Measurements from ENCODE around the gene HLA-DMA. TPM values are rescaled to one million over a fixed set of nuclear protein-coding genes. Genes with fewer than 3 reads are reported as not detected.

Gene HLA-DMA
- total and polyA plus RNA-seq, 7 donors: 16.3 to 131 (median 22.2) TPM

DNA sequence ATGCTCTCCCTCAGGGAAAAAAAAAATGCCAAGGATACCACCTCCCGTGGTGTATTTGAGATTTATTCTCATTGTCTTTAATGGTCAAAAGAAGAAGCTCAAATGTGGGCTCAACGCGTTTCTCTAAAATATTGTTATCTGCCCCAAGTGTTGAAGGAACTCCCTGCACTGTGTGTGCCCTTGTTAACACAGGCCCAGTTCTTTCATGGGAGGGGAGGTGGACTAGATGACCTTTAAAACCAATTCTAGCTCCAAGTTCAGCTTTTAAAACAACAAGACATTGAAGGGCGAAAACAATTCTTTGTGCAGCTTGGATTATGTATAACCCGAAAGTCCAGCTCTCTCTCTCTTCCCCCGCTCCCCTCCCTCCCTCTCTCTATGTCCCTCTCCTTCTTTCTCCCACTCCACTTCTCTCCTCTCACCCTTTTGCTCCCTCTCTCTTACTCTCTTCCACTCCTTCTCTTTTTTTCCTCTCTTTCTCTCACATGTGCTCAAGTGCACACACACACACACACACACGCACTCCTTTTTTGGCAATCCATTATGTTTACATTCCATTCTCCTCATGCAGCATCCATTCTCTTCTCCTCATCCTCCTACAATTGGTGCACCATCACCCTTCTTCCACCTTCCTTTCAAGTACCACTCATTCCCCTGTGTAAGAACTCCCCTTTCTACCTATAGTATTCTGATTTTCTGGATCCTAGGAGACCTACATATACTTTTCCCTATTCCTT, 20.6 kb downstream of the HLA-DMA start:
- no peak for DNase-seq
- H3K4me3 ChIP-seq: no peak overlapping the region
- peaks cover 0 to 6% (median 0%) of the 10 kb centered on the region in 4 donors for H3K4me1 ChIP-seq
- H3K27me3 ChIP-seq: no peaks in the 10 kb centered on the region
- H3K9me3 ChIP-seq: no peaks in the 10 kb centered on the region
- WGBS, 2 donors: 66 to 84% methylated on average over 7 of the region's 7 CpGs
- H3K36me3 ChIP-seq: no peaks in the 10 kb centered on the region
- TF ChIP-seq POLR2A (IDR thresholded peaks at IDR 0.05): no peak
- no peak for TF ChIP-seq POLR2AphosphoS5 (IDR thresholded peaks at IDR 0.05)
- TF ChIP-seq EP300 (IDR thresholded peaks at IDR 0.05): no peak
- TF ChIP-seq, protein P1, sequence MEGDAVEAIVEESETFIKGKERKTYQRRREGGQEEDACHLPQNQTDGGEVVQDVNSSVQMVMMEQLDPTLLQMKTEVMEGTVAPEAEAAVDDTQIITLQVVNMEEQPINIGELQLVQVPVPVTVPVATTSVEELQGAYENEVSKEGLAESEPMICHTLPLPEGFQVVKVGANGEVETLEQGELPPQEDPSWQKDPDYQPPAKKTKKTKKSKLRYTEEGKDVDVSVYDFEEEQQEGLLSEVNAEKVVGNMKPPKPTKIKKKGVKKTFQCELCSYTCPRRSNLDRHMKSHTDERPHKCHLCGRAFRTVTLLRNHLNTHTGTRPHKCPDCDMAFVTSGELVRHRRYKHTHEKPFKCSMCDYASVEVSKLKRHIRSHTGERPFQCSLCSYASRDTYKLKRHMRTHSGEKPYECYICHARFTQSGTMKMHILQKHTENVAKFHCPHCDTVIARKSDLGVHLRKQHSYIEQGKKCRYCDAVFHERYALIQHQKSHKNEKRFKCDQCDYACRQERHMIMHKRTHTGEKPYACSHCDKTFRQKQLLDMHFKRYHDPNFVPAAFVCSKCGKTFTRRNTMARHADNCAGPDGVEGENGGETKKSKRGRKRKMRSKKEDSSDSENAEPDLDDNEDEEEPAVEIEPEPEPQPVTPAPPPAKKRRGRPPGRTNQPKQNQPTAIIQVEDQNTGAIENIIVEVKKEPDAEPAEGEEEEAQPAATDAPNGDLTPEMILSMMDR (IDR thresholded peaks at IDR 0.05): no peak
- H3K27ac ChIP-seq: no peak overlapping the region
- intact Hi-C loops (cut with DNase I): loop anchor here (5.0 kb wide), 1 partner anchor 35 kb away; the partner anchor contains the start of gene BRD2

GRCh38 chr6:32931211-32931610, 21.7 kb downstream of the HLA-DMA start:
- TF ChIP-seq POLR2AphosphoS5 (IDR thresholded peaks at IDR 0.05): no peak
- no peak for TF ChIP-seq EP300 (IDR thresholded peaks at IDR 0.05)
- TF ChIP-seq POLR2A (IDR thresholded peaks at IDR 0.05): no peak
- TF ChIP-seq, protein P1 (IDR thresholded peaks at IDR 0.05): no peak

GRCh38 chr6:32922083-32922482, 30.8 kb downstream of the HLA-DMA start:
- Histone ChIP-seq H3K27me3 (peaks cover 0 to 16% (median 0%) of the 10 kb centered on the region in 3 donors), H3K4me1 (no peaks in the 10 kb centered on the region), H3K9me3 (no peaks in the 10 kb centered on the region), H3K36me3 (no peaks in the 10 kb centered on the region), H3K27ac (no peak overlapping the region), H3K4me3 (no peak overlapping the region)
- no peak for DNase-seq
- no peak for TF ChIP-seq EP300 (IDR thresholded peaks at IDR 0.05)
- TF ChIP-seq, protein P1 (IDR thresholded peaks at IDR 0.05): no peak
- no peak for TF ChIP-seq POLR2A (IDR thresholded peaks at IDR 0.05)
- no peak for TF ChIP-seq POLR2AphosphoS5 (IDR thresholded peaks at IDR 0.05)
- intact Hi-C loops (cut with DNase I): no loop called here
- 78 to 91% methylated on average over 2 of the region's 2 CpGs for WGBS, 2 donors

More at GRCh38 chr6:32931211-32931610, 21.7 kb downstream of the HLA-DMA start:
- H3K27me3 ChIP-seq: no peaks in the 10 kb centered on the region
- no peak overlapping the region for H3K27ac ChIP-seq
- H3K36me3 ChIP-seq: no peaks in the 10 kb centered on the region
- WGBS, 2 donors: 0 to 3% methylated on average over 1 of the region's 1 CpG
- DNase-seq: no peak
- no peaks in the 10 kb centered on the region for H3K9me3 ChIP-seq
- intact Hi-C loops (cut with DNase I): loop anchor here (5.0 kb wide), 1 partner anchor 36 kb away; the partner anchor contains the start of gene BRD2
- no peak overlapping the region for H3K4me3 ChIP-seq
- peaks cover 0 to 6% (median 0%) of the 10 kb centered on the region in 4 donors for H3K4me1 ChIP-seq

DNA sequence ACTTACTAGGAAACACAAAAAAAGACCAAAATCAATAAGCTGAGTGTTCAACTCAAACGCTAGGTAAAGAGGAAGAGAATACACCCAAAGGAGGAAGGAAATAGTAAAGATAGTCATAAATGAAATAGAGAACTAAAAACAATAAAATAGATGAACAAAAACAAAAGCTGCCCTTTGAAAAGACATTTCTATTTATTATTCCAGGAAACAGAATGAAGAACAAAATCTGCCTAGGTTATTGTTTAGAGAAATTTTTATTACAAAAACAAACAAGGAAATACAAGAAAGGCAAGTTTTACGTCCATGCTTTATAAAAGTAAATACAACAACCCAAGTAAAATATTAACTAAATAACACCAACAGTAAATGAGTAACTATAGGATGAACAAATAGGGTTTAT, 32.2 kb downstream of the HLA-DMA start:
- no peaks in the 10 kb centered on the region for H3K9me3 ChIP-seq
- no peaks in the 10 kb centered on the region for H3K4me1 ChIP-seq
- TF ChIP-seq POLR2A (IDR thresholded peaks at IDR 0.05) (no peak), POLR2AphosphoS5 (IDR thresholded peaks at IDR 0.05) (no peak), EP300 (IDR thresholded peaks at IDR 0.05) (no peak)
- TF ChIP-seq, protein P1 (IDR thresholded peaks at IDR 0.05): no peak
- intact Hi-C loops (cut with DNase I): no loop called here
- H3K36me3 ChIP-seq: no peaks in the 10 kb centered on the region
- no peak for DNase-seq
- no peak overlapping the region for H3K4me3 ChIP-seq
- 15 to 20% methylated on average over 2 of the region's 2 CpGs for WGBS, 2 donors
- no peak overlapping the region for H3K27ac ChIP-seq
- peaks cover 0 to 16% (median 0%) of the 10 kb centered on the region in 3 donors for H3K27me3 ChIP-seq

All from sigmoid colon (tissue), 7 donors.